HG03064 (cell line): ENCODE data around the gene ESAM.

ENCODE experiments used
- ATAC-seq: cut with Tn5 transposase; IDR thresholded peaks from one replicate; pipeline ENCODE4 v1.9.1; 2021; ENCODE audit warnings: low read depth; ENCODE audit not compliant: unreplicated experiment

The ESAM gene

DNA sequence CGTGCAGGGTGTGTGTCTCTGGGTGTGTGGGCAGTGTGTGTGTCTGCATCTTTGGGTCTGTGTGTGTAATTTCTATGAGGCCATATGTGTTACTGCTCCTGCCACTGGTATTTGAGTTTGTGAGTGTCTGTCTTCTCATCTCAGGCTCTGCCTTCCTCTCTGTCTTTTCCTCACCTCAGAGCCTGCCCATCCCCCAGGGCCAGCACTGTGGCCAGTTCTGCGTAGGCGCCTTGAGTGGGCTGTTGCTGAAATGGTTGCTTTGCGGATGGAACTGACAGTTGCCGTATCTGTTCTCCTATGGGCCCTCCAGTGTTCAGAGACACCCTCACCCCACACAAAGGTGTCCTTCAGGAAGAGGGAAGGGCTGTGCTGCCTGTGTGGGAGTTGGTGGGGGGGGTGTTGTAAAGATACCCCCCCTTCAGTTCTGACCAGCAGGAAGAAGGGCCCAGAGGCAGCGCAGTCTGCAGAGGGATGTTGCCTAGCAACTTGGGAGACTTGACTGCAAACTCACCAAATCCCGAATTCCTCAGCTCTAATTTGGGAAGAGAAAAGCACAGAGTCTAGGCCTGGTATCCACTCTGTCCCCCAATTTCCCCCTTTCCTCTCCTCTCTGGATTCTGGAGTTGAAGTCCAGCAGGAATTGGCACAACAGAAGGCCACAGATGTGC, 24.3 kb downstream of the ESAM start:
- ATAC-seq = no peak

DNA sequence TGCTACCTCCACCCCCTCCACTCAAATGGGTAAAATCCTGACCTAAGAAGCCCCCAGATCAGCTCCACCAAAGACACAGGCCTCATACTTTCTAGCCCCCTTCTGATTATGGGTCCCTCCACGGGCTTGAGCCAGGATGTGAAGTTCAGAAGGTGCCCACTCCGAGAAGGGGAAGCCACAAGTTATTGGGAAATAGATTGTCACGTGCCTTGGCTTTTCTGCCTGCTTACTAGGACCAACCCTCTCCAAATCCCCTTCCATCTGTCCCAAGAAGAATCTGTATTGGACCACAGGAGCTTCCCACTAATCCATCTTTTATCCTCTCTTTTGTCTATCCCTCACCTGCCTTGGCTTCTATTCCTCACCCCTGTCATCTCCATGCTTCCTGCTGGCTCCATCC, 25.4 kb downstream of the ESAM start:
- no peak for ATAC-seq

DNA sequence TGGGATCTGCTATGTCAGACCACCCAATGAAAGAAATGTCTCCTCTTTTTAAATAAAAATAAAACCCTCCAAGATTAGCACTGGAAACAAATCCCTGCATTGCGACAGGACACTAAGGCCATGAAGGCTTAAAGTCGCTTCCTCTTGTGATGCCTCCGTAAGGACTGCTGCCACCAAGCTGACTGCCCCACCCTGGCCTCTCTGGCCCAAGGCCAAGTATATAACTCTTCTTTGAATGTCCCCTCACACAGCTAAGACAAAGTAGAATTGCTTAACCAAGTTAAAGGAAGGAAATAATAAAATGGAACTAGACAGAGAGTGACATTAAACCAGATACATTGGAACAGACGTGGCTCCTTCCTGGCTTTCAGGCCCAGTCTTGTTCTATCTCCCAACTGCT, 29.9 kb downstream of the ESAM start:
- no peak for ATAC-seq

DNA sequence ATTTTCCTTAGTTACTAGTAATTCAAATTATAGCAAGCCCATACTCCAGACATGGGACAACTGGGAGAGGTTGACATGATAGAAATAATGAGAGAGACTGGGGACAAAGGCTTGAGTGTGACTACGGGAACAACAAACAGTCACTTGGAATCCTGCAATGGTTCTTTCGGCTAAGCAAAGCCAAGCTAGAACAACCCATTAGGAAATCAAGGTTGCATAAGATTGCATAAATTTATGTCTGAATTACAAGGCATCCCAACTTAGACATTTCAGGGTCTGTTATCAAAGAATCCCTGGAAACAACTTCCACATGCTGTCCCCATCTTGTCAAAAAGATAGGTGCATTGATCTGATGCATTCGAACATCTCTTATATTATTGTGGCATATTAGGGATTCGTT, 32.5 kb downstream of the ESAM start:
- no peak for ATAC-seq

DNA sequence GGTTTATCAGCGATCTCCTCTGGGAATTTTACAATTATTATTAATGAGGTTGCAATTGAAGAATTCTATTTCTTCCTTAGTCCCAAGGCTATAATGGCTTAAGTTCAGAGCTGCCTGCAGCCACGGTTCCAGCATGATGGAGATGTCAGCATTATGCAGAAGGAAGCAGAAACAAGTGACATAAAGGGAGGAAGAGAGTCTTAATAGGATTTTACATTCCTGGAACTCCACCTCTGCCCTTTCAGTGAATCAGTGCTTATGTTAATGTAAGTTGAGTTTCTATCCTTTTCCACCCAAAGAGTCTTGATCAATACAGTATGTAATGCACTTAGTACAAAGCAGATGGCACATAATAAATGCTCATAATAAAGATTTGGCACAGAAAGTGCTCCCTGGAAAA, 34.0 kb downstream of the ESAM start:
- ATAC-seq = no peak

DNA sequence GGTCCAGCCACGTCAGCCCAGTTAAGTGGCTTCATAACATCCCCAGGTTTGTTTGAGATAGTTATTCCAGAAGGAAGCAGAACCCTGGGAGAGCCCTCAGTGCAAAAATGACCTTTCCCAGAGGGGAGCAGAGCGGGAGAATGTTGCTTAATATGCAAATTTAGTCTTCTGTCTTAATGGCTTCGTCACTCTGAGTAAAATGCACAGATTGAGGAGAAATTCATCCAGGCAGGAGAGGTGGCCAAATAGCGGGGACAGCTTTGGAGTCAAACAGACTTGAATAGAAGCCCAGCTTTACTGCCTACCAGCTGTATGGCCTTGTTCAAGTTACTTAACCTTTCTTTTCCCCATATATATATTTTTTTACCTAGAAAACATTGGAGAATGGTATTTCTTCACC, 34.6 kb downstream of the ESAM start:
- no peak for ATAC-seq

DNA sequence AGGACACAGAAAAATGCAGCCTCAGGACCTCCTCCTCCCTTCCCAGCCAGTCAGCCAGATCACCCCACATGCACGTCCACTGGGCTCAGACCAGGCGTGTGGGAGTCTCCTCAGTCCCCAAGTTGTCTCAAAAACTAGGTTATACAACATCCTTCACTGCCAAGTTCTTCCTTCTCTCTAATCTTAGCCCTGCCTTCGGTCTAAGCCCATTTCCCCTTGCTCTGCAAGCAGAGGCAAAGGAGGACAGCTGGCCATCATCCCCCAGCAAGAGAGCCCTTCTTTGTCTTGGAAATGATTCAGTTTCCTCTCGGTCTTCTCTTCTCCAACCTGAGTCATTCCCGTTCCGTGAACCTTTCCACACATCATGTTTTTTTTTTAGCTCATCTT, 36.4 kb downstream of the ESAM start:
- ATAC-seq = no peak

DNA sequence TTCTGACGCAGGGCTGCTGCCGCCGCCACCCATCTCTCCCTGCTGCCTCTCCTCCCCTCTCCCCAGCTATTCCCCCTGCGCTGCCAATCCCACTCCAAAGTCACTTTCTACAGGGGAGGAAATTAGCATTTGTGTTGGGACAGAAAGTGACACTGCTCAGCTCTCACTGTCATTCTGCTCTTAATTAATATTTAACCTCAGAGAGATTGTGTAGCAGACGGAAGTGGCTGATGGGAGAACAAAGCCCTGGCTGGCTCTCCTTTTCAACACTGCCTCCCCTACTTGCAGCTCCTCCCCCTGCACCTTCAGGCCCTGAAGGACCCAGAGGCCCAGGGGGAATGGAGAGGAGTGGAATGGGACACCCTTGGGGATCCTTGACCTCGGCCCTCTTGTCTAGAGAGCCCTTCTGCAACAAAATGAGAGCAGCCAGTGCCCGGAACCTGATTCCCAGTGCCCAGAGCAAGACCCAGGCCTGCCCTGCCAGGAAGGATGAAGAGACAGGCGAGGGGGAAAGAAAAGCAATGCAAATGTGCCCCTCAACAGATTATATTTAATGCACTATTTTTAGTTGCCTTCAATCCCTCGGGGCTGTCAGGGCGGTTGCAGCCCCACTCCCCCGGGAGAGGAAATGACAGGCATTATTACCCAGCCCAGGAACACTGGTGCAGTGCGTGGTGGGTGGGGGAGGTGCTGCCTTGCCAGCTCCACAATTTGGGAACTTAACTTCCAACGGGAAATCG, 36.9 kb downstream of the ESAM start:
- ATAC-seq = peak; percentile 95

DNA sequence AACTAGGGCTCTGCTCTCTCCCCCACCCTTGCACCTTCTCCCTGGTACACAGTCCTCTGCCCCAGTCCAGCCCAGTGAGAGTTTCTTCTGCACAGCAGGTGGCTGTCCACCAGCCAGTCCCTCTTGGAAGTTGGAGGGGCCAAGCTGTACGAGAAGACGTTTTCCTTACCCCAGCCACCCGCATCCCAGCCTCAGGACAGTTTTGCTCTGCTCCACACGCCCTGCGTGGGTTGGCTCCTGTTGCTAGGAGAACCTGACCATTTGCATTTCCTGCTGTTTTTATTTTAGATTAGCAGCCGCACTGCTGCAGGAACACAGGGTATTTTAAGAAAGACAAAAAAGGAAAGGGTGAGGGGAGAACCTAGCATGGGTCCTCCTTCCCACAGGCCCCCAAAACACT, 39.9 kb downstream of the ESAM start:
- no peak for ATAC-seq

DNA sequence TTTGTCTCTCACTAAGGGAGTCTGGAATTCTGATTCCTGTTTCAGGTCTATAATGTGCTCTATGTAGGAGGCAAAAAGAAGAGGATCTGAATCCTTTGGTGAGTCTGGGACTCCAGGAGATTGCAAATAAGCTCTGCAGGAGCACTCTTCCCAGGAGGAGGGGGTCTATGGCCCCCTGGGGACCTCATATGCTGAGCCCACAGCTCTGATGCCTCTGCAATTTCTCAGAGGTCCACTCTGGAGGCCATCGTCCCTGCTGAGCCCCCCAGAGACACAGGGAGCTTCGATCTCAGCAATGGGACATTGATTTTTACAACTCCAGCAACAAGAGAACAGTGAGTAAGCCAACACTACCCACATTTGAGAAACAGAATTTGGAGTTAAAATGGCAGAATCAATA, 42.6 kb downstream of the ESAM start:
- ATAC-seq = no peak

DNA sequence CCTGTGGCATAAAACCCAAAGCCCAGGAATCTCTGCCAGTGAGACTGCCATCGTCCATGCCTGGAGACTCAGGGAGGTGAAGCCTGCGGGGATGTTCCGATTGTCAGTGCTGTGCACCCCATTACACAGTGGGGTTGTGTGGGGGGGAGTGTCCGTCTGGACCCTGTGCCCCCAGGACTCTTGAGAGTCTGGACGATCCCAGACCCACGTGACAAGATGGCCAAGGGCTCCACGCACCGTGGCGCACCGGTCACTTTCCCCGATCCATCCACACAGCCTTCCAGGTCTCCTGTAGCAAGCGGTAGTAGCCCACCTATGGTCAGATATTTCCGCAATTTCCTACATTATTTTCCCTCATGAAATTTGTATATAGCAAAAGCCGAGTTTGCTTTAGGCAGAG, 43.3 kb downstream of the ESAM start:
- no peak for ATAC-seq

DNA sequence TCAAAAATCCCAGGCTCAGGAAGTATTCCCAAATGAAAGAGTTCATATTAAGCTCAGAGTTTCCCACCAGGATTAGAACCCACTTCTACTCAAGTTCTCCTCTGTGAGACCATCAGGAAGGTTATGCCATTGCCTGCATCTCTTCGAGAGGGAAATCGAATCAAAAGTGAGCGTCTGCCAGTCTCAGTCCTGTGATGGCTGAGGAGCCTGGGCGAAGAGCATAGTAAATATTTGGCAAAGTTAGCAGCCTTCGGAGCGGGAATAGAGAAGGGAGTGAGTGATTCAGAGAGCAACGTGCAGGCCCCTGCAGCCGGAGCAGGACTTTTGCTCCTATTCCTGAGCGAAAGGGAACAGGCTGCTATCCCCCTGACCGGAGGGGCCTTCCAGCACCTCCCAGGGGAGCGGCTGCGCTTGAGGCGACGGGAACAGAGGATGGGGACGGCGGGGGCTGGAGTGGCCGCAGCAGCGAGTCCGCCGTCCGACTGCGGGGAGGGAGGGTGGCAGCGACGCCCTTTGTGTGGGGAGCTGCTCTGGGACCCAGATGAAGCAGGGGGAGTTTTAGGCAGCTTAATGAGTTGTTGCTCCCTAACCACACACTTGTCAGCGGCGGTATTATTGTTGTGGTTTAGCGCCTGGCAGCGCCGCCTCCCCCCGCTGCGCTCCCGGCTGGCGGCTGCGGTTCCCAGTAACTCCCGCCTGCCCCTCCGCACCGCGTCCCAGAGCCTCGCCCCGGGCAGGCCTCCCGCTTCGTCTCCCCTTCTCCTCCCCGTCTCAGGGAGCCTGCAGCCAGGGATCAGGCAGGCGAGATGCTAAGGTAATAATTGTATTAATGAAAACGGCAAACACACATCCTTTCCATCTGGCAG, 44.1 kb downstream of the ESAM start:
- no peak for ATAC-seq

DNA sequence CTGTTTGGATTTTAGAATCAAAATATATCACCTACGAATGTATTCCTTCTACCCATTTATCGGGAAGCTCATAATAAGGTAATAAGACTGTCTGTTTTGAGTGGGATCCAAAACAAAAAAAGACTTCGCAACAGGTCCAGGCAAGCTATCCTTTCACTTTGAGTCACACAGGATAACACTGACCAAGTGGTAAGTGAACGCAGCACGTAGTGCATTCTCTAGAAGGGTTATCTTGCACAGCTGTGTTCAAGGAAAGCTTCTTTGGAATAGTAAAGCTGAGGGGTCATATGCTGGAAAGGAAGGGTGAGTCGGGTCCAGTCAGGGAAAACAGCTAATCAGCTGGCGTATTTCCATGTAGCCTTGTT, 44.7 kb downstream of the ESAM start:
- ATAC-seq = peak; percentile 72

DNA sequence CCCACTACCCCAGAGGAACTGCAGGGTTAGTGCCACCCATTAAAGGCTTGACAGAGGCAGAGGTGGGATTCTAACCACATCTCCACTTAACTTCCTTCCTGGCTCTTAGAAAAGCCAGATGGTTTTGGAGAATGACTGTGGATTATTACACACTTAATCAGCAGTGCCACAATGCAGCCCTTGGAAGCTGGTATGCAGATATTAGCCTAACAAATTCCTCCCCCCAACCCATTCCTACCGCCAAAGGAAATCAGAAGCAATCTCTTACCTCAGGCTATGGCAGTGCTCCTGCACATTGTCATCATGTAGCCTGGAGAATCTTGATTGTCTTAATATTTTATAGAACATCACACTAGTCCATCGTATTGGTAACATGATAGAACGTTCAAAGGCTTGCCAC, 45.5 kb downstream of the ESAM start:
- no peak for ATAC-seq

DNA sequence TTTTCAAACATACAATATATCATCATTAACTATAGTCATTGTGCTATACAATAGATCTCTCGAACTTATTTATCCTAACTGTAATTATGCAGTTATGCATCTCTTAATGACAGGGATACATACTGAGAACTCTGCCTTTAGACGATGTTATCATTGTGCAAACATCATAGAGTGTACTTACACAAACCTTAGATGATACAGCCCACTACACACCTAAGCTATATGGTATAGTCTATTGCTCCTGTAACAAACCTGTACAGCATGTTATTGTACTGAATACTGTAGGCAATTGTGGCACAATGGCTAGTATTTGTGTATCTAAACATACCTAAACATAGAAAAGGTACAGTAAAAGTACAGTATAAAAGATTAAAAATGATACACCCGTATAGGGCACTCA, 49.7 kb downstream of the ESAM start:
- ATAC-seq = no peak

DNA sequence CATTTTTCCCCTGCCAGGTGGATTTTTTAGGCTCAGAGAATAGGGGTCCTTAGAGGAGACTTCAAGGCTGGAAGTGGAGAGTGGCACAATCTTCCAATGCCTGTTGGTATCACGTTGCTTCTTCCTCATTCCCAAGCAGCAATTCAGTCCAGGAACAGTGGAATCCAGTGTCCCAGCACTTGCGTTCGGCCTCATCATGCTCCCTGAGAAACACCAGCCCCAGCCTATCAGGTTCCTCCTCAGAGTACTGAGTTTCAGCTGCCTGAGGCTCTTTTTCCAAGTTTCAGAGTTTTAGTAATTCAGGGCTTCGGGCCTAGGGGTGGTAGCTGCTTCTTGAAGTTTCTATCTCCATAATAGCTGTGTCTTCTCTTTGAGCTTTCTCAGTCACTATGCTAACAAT, 54.3 kb downstream of the ESAM start:
- no peak for ATAC-seq
